LNCAP (cell line): ENCODE data around the gene GNAT3.

Experiments used
- TF ChIP-seq, protein P1 (sequence below): fragments of 450-650 bp; IDR thresholded peaks from 2 replicates; pipeline ENCODE4 v1.5.1; 2017; ENCODE audit warnings: mild to moderate bottlenecking

The GNAT3 gene

GRCh38 chr7:80488406-80488805, 23.5 kb downstream of the GNAT3 start:
- TF ChIP-seq, protein P1, sequence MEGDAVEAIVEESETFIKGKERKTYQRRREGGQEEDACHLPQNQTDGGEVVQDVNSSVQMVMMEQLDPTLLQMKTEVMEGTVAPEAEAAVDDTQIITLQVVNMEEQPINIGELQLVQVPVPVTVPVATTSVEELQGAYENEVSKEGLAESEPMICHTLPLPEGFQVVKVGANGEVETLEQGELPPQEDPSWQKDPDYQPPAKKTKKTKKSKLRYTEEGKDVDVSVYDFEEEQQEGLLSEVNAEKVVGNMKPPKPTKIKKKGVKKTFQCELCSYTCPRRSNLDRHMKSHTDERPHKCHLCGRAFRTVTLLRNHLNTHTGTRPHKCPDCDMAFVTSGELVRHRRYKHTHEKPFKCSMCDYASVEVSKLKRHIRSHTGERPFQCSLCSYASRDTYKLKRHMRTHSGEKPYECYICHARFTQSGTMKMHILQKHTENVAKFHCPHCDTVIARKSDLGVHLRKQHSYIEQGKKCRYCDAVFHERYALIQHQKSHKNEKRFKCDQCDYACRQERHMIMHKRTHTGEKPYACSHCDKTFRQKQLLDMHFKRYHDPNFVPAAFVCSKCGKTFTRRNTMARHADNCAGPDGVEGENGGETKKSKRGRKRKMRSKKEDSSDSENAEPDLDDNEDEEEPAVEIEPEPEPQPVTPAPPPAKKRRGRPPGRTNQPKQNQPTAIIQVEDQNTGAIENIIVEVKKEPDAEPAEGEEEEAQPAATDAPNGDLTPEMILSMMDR, result no peak

DNA sequence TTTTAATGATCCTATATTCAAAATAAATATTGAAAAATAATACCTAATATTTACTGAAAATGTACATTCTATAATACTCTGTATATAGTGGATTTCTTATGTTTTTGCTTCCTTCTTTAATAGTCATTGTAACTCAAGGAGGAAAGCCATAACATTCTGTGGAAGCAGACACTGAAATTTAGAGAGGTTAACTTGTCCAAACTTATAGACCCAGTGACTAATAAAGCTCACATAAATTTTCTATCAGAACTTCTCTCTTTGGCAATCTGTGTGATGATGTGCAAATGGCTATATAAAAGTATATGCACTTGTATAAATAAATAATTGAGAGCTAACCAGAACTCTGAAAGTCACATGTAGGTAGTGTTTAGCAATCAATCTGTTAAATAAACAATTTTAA, 26.1 kb downstream of the GNAT3 start:
- TF ChIP-seq, protein P1, result no peak

- TF ChIP-seq, protein P1, result no peak
Measured at GRCh38 chr7:80482950-80483349, 28.9 kb downstream of the GNAT3 start.

- TF ChIP-seq, protein P1, result no peak
Measured at GRCh38 chr7:80481196-80481884, 30.5 kb downstream of the GNAT3 start.

GRCh38 chr7:80480566-80480965, 31.3 kb downstream of the GNAT3 start:
- TF ChIP-seq, protein P1, result no peak

DNA sequence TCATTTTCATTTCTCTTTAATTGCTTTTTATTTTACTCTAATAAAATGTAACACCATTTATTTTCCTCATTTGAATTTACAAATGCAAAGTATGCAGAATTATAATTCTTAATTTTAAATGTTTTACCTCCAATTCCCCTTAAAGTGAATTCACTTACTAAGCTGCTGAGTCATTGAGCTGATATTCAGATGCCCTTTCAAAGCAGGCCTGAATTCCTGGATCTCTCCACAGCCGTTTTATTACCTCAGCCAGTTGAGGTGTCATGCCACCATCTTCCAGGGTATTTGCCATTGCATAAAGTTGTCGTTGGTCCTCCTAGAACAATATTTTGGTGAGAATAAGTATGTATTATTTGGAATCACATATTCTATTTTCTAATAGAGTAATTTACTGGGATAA, 33.2 kb downstream of the GNAT3 start:
- TF ChIP-seq, protein P1, result no peak

DNA sequence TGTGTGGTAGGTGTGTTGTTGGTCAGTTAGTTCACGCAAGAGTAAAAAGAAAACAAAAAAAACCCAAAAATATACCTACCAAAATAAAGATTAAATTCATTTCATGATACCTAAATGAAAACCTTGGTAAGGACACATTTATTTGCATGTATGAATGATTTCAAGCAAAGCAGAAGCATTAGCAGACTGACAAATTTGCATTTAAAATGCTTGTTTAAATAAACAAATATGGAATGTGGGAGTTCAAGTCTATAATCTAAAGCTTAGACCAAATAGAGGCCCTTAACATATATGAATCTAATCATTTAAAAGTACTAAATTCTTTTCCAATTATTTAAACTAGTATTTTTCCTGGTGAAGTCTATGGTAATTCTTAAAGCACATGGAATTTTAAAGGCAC, 35.8 kb downstream of the GNAT3 start:
- TF ChIP-seq, protein P1, result no peak

DNA sequence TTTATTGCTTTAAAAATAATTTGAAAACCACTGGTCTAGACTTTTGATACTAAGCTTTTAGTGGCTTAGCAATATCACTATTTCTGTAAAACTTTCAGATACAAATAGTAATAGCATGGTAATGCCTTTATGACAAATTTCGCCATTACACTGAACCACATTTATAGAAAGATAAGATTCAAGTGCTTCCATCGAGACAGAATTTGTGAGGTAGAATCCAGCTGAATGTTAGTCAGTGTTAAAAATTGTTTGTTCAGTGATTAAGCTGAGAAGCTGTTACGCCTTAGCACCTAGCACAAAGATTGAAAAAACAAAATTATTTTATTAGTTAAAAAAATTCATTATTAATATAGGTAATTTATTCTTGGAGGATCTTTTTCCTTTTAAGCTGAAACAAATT, 36.5 kb downstream of the GNAT3 start:
- TF ChIP-seq, protein P1, result no peak
